ENCODE results near the gene GTF3C4.

Gene GTF3C4

DNA sequence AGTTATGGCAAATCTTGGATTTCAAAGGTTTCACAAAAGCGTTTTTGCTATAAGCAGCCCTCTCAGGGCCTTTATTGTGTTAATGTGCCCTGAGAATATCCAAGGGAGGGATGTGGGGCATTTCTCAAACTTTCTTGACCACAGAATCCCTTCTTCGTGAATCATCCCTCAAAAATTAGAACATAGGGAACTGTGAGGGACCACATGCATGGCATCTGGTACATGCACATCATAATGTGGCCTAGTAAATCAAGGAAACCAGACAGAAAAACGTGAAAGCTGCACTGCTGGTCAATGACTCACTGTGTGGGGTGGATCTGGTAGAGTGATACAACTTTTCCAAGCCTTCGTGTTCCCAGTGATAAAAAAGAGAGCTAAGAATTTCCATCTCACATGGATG lies 22.9 kb upstream of the GTF3C4 start:
- no peak overlapping the region for H3K4me3 ChIP-seq (ENCODE audit: extremely low read depth, insufficient read depth, low read length, poor library complexity, severe bottlenecking)
- WGBS, 2 experiments (ENCODE audit: insufficient coverage in 2 of 2): 72 to 82% methylated on average over 2 of the region's 4 CpGs
- H3K27ac ChIP-seq (ENCODE audit: low read depth, low read length, severe bottlenecking): no peak overlapping the region
- H3K9me3 ChIP-seq (ENCODE audit: control insufficient read depth, low read length): no peaks in the 10 kb centered on the region
- H3K36me3 ChIP-seq (ENCODE audit: control insufficient read depth, insufficient read depth, low read length): peaks cover 87% of the 10 kb centered on the region
- peaks cover 4% of the 10 kb centered on the region for H3K4me1 ChIP-seq (ENCODE audit: control insufficient read depth, insufficient read depth, low read length, poor library complexity, severe bottlenecking)

DNA sequence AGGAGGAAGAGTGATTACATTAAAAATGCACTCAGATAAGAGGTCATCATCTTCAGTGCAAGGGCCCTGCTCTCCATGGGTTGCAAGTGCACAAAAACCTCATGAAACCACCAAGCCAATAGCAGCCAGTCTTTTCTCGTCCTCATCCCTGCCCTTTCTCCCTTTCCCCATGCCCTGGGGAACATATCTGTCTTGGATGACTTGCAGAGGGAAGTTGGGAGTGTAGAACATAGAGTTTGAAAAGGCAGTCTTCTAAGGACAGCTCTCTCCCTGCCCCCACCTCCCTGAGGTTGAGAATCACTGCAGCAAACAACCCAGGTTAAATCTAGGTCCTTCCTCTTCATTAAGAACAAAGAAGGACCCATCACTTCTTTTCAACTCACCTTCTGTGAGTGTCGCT lies 22.5 kb upstream of the GTF3C4 start:
- no peak overlapping the region for H3K4me3 ChIP-seq (ENCODE audit: extremely low read depth, insufficient read depth, low read length, poor library complexity, severe bottlenecking)
- 100% methylated on average over 1 of the region's 2 CpGs; no CpG with 5 or more reads in 1 of the 2 experiments for WGBS, 2 experiments (ENCODE audit: insufficient coverage in 2 of 2)
- H3K36me3 ChIP-seq (ENCODE audit: control insufficient read depth, insufficient read depth, low read length): peaks cover 83% of the 10 kb centered on the region
- H3K27ac ChIP-seq (ENCODE audit: low read depth, low read length, severe bottlenecking): peak overlapping the region; percentile 67
- peaks cover 4% of the 10 kb centered on the region for H3K4me1 ChIP-seq (ENCODE audit: control insufficient read depth, insufficient read depth, low read length, poor library complexity, severe bottlenecking)
- no peaks in the 10 kb centered on the region for H3K9me3 ChIP-seq (ENCODE audit: control insufficient read depth, low read length)

DNA sequence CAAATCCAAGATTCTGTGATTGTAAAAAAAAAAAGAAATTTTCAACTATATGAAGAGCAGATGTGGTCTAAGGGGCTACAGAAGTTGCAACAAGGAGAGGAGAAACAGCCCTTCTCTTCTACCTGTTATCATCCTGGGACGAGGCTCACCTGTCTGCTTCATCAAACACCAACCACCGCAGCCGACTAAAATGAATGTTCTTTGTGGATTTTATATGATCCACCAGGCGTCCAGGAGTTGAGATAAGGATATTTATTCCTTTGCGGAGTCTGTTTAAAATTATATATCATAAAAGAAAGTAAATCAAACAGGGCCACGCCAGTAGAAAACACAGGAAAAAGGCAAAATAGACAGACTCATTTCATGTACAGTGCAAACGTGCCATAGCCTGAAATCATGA lies 22.0 kb upstream of the GTF3C4 start:
- WGBS, 2 experiments (ENCODE audit: insufficient coverage in 2 of 2): 78% methylated on average over 1 of the region's 7 CpGs; no CpG with 5 or more reads in 1 of the 2 experiments
- no peak overlapping the region for H3K4me3 ChIP-seq (ENCODE audit: extremely low read depth, insufficient read depth, low read length, poor library complexity, severe bottlenecking)
- no peak overlapping the region for H3K27ac ChIP-seq (ENCODE audit: low read depth, low read length, severe bottlenecking)
- peaks cover 78% of the 10 kb centered on the region for H3K36me3 ChIP-seq (ENCODE audit: control insufficient read depth, insufficient read depth, low read length)
- H3K4me1 ChIP-seq (ENCODE audit: control insufficient read depth, insufficient read depth, low read length, poor library complexity, severe bottlenecking): peaks cover 4% of the 10 kb centered on the region
- H3K9me3 ChIP-seq (ENCODE audit: control insufficient read depth, low read length): no peaks in the 10 kb centered on the region

DNA sequence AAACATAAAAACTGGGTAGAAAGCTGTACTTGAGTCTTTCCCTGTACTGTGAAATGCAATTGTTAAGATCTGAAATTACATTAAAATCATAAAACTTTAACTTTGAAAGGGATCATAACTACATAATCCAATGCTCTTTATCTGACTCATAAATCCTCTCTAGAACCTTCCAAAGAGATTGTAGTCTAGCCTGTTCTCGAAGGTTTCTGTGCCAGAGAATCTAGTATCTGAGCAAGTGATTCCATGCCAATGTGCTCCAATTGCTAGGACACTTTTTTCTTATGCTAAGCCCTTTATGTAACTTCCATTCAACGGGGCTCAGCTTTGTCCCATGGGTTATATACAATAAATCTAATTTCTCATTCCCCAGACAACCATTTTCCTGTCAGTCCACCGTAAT lies 21.6 kb upstream of the GTF3C4 start:
- Histone ChIP-seq H3K4me3 (ENCODE audit: extremely low read depth, insufficient read depth, low read length, poor library complexity, severe bottlenecking) (no peak overlapping the region), H3K27ac (ENCODE audit: low read depth, low read length, severe bottlenecking) (no peak overlapping the region), H3K36me3 (ENCODE audit: control insufficient read depth, insufficient read depth, low read length) (peaks cover 74% of the 10 kb centered on the region), H3K4me1 (ENCODE audit: control insufficient read depth, insufficient read depth, low read length, poor library complexity, severe bottlenecking) (peaks cover 4% of the 10 kb centered on the region), H3K9me3 (ENCODE audit: control insufficient read depth, low read length) (no peaks in the 10 kb centered on the region)
- 83 to 89% methylated on average over 3 of the region's 3 CpGs for WGBS, 2 experiments (ENCODE audit: insufficient coverage in 2 of 2)

DNA sequence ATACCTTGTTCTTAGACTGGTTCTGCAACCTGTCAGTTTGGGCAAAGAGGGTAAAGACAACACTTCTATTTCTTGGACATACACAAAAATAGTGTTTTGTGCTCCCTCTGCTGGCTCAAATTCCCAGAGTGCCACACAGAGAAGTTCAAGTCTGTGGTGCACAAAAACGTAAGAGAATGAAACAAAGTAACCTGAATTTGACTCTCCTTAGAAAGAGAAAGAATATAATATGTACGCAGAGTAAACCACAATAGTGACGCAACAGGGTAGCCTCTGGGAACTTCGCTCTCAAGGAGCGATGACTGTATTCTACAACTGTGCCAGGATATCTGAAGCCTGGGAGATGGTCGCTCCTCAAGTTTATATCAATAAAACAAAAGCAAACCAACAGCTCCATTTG lies 19.0 kb upstream of the GTF3C4 start:
- H3K36me3 ChIP-seq (ENCODE audit: control insufficient read depth, insufficient read depth, low read length): peaks cover 63% of the 10 kb centered on the region
- no peak overlapping the region for H3K4me3 ChIP-seq (ENCODE audit: extremely low read depth, insufficient read depth, low read length, poor library complexity, severe bottlenecking)
- 89 to 90% methylated on average over 4 to 5 of the region's 6 CpGs for WGBS, 2 experiments (ENCODE audit: insufficient coverage in 2 of 2)
- H3K4me1 ChIP-seq (ENCODE audit: control insufficient read depth, insufficient read depth, low read length, poor library complexity, severe bottlenecking): peaks cover 4% of the 10 kb centered on the region
- H3K27ac ChIP-seq (ENCODE audit: low read depth, low read length, severe bottlenecking): no peak overlapping the region
- H3K9me3 ChIP-seq (ENCODE audit: control insufficient read depth, low read length): no peaks in the 10 kb centered on the region

DNA sequence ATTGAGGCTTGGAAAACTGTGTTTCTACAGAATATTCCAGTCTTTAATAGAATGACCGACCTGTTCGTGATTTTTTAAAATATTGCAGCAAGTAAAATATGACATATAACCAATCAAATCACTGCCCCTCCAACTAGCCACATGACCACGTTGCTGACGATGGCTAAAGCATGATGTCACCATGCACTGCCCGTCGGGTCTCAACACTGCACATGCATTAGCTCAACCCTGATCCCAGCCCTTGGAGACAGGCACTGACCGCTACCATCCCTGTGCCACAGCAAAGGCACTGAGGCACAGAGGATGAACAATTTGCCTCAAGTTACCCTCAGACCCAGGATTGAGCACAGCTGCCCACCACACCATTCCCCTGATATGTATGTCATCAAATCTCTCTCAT lies 14.0 kb upstream of the GTF3C4 start:
- Histone ChIP-seq H3K4me1 (ENCODE audit: control insufficient read depth, insufficient read depth, low read length, poor library complexity, severe bottlenecking) (no peaks in the 10 kb centered on the region), H3K4me3 (ENCODE audit: extremely low read depth, insufficient read depth, low read length, poor library complexity, severe bottlenecking) (no peak overlapping the region), H3K36me3 (ENCODE audit: control insufficient read depth, insufficient read depth, low read length) (peaks cover 61% of the 10 kb centered on the region), H3K27ac (ENCODE audit: low read depth, low read length, severe bottlenecking) (no peak overlapping the region), H3K9me3 (ENCODE audit: control insufficient read depth, low read length) (no peaks in the 10 kb centered on the region)
- 89 to 92% methylated on average over 5 of the region's 7 CpGs for WGBS, 2 experiments (ENCODE audit: insufficient coverage in 2 of 2)

DNA sequence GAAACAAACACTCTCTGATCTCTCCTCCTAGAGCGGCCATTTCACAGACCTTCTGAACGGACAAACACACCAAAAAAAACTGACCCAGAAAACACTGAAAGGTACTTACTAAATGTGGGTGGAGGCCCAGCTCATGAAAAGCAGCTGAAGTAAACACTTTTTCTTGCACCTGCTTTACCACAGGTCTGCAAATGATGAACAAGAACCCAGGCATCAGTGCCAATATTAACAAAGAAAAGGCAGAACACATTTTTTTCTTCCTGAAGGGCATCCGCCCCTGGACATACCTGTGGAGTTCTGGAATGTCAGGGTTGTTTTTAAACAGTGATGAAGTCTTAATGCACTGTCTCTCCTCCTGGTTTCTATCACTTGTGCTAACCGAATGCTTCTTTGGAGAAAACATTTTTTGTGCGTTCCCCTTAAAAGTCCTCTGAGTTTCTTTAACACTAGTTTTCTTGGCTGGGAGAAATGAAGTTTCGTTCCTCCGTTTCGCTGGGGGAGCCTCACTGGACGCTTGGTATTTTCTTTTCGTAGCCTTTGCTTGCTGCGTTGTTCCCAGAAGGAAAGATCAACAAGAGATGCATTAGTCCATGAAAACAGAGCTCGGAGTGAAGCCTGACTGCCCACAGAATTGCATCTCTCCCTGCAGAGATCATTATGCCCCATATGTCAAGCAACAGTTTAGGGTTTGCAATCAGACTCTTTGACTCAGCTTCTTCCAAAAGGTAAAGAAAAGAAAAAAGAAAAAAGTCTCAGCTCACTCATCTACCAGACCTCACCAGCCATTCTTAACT lies 7.9 kb upstream of the GTF3C4 start:
- WGBS, 2 experiments (ENCODE audit: insufficient coverage in 2 of 2): 93 to 94% methylated on average over 9 to 11 of the region's 12 CpGs
- Histone ChIP-seq H3K36me3 (ENCODE audit: control insufficient read depth, insufficient read depth, low read length) (peaks cover 66% of the 10 kb centered on the region), H3K4me1 (ENCODE audit: control insufficient read depth, insufficient read depth, low read length, poor library complexity, severe bottlenecking) (peaks cover 7% of the 10 kb centered on the region)

DNA sequence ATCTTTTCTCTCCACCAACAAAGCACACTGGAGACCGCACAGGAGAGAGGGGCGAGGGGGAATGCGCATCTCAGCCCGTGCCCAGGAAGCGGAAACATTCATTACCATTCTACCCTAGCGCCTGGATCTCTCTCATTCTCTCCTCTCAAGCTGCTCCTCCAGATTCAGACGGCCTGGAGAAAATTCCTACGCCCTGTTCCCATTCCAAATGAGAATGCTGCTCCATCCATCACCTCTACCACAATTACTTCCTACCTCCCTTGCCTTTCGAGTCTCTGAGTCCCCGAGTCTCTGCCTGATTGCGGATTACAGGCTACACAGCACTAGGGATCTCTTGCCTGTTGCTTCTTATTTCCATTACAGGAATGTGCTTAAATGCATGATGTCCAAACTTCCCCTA lies 7.1 kb upstream of the GTF3C4 start:
- Histone ChIP-seq H3K27ac (ENCODE audit: low read depth, low read length, severe bottlenecking) (no peak overlapping the region), H3K4me1 (ENCODE audit: control insufficient read depth, insufficient read depth, low read length, poor library complexity, severe bottlenecking) (peaks cover 7% of the 10 kb centered on the region), H3K9me3 (ENCODE audit: control insufficient read depth, low read length) (no peaks in the 10 kb centered on the region), H3K4me3 (ENCODE audit: extremely low read depth, insufficient read depth, low read length, poor library complexity, severe bottlenecking) (no peak overlapping the region), H3K36me3 (ENCODE audit: control insufficient read depth, insufficient read depth, low read length) (peaks cover 65% of the 10 kb centered on the region)
- WGBS, 2 experiments (ENCODE audit: insufficient coverage in 2 of 2): 50 to 54% methylated on average over 7 to 11 of the region's 11 CpGs

More for the DNA sequence above, 7.9 kb upstream of the GTF3C4 start:
- Histone ChIP-seq H3K27ac (ENCODE audit: low read depth, low read length, severe bottlenecking) (no peak overlapping the region), H3K9me3 (ENCODE audit: control insufficient read depth, low read length) (no peaks in the 10 kb centered on the region), H3K4me3 (ENCODE audit: extremely low read depth, insufficient read depth, low read length, poor library complexity, severe bottlenecking) (no peak overlapping the region)

DNA sequence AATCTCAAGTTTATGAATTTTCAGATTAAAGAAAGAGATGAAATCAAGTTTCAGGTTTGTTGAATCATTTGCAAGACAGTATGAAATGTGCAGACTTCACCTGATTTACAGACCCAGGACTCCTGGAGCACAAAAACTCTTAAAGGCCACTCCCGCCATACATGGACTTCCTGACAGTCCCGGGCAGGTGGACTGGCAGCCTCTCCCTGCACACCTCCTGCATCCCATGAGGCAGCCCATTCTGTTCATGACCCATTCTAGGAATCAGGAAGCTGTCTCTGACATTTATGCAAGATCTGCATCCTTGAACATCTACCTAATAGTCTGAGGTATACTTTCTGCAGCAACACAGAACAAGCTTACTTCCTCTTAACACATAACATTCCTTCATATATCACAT lies 6.4 kb upstream of the GTF3C4 start:
- H3K4me3 ChIP-seq (ENCODE audit: extremely low read depth, insufficient read depth, low read length, poor library complexity, severe bottlenecking): no peak overlapping the region
- peaks cover 7% of the 10 kb centered on the region for H3K4me1 ChIP-seq (ENCODE audit: control insufficient read depth, insufficient read depth, low read length, poor library complexity, severe bottlenecking)
- H3K9me3 ChIP-seq (ENCODE audit: control insufficient read depth, low read length): no peaks in the 10 kb centered on the region
- 90 to 100% methylated on average over 2 of the region's 2 CpGs for WGBS, 2 experiments (ENCODE audit: insufficient coverage in 2 of 2)
- peaks cover 60% of the 10 kb centered on the region for H3K36me3 ChIP-seq (ENCODE audit: control insufficient read depth, insufficient read depth, low read length)
- no peak overlapping the region for H3K27ac ChIP-seq (ENCODE audit: low read depth, low read length, severe bottlenecking)

DNA sequence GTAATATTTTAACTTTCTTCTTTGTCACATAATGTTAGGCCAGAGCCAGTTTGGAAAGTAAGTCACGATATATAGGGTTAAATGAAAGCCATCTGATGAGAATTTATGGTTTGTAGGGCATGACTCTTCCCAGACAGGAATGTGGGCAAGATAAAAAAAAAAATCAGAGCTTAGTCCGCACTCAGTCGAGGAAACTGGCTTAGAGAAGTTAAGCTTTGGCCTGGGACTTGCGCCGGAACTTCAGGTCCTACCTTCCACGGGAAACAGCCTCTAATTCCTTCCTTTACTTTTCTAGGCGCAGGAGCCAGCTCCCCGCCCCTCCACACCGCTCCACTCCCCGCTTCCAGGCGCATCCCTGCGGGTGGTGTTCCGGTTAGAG lies 956 bp upstream of the GTF3C4 start:
- Histone ChIP-seq H3K4me3 (ENCODE audit: extremely low read depth, insufficient read depth, low read length, poor library complexity, severe bottlenecking) (peak overlapping the region; percentile 90), H3K4me1 (ENCODE audit: control insufficient read depth, insufficient read depth, low read length, poor library complexity, severe bottlenecking) (no peaks in the 10 kb centered on the region), H3K27ac (ENCODE audit: low read depth, low read length, severe bottlenecking) (peak overlapping the region; percentile 98), H3K9me3 (ENCODE audit: control insufficient read depth, low read length) (peaks cover 4% of the 10 kb centered on the region), H3K36me3 (ENCODE audit: control insufficient read depth, insufficient read depth, low read length) (peaks cover 48% of the 10 kb centered on the region)
- WGBS, 2 experiments (ENCODE audit: insufficient coverage in 2 of 2): 0 to 1% methylated on average over 10 to 13 of the region's 13 CpGs

DNA sequence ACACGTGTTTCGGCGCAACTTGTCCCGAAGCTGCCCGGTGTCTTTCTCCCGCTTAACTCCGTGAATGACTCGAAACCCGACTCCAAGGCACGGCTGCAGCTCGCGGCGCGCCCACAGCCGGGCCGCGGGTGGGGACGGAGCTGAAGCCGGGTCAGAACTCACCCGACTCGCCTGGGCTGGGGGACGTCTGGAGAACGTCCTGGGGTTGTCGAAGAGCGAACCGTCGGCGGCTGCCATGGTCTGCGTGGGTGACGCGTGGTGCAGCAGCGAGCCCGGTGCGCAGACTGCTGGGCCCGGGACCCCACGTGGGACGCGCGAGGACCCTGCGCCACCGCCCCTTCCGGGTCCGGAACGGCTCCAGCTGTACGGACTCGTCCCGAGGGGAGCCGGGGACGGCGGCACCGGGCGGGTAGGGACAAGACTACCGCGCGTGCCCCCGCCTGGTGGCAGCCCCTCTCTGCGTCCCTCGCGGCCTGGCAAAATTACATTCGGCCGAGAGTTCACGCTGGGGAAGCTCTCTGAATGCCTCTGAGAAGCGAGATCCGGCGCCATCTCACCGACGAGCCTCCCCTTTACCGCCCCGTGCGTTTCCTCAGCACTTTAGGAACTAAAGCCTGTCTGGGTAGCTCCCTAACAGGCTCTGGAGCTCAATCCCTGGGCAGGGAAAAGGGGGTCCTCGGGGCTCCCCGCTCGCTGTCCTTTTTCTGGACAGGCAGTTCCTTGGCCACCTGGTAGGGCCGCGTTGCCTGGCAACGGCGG lies 387 bp upstream of the GTF3C4 start, which contains the start of gene DDX31:
DDX31 (minus strand) TSS at position 286 of the 759 bp plus-strand sequence; CDS start at position 237, 49 bp downstream.
- H3K27ac ChIP-seq (ENCODE audit: low read depth, low read length, severe bottlenecking): peak within 1 kb of the TSS; percentile 98
- peaks cover 48% of the 10 kb centered on the region for H3K36me3 ChIP-seq (ENCODE audit: control insufficient read depth, insufficient read depth, low read length)
- 0% methylated on average over 51 to 77 of the region's 77 CpGs for whole genome bisulfite sequencing, 2 experiments (ENCODE audit: insufficient coverage in 2 of 2)
- no peaks in the 10 kb centered on the region for H3K4me1 ChIP-seq (ENCODE audit: control insufficient read depth, insufficient read depth, low read length, poor library complexity, severe bottlenecking)
- H3K9me3 ChIP-seq (ENCODE audit: control insufficient read depth, low read length): peaks cover 4% of the 10 kb centered on the region
- peak within 1 kb of the TSS; percentile 90 for H3K4me3 ChIP-seq (ENCODE audit: extremely low read depth, insufficient read depth, low read length, poor library complexity, severe bottlenecking)

Data from mesodermal cell (in vitro differentiated cells).